Subcutaneous abdominal adipose tissue (tissue), 5 donors: ENCODE results near the gene HOXB5.

ENCODE experiments used
- H3K27ac ChIP-seq: one replicate; pipeline ENCODE4 v1.7.0; 2013; ENCODE audit warnings: low read depth, mild to moderate bottlenecking, inconsistent platforms, low read length, moderate library complexity
- H3K27me3 ChIP-seq, 5 donors: one replicate each; pipeline ENCODE4 v1.7.0; 2013; ENCODE audit warnings: low read length in 5 of 5, inconsistent platforms in 1 of 5; ENCODE audit not compliant: control insufficient read depth in 5 of 5, insufficient read depth in 4 of 5
- H3K36me3 ChIP-seq, 5 donors: one replicate each; pipeline ENCODE4 v1.7.0; 2013; ENCODE audit warnings: low read length in 5 of 5; ENCODE audit not compliant: control insufficient read depth in 5 of 5, insufficient read depth in 5 of 5
- H3K4me1 ChIP-seq, 5 donors: one replicate each; pipeline ENCODE4 v1.7.0; 2013; ENCODE audit warnings: low read length in 5 of 5, mild to moderate bottlenecking in 3 of 5, moderate library complexity in 1 of 5; ENCODE audit not compliant: control insufficient read depth in 5 of 5, insufficient read depth in 5 of 5
- H3K4me3 ChIP-seq, 5 donors: one replicate each; pipeline ENCODE4 v1.7.0; 2013; ENCODE audit warnings: low read length in 5 of 5, low read depth in 1 of 5
- H3K9ac ChIP-seq, 5 donors: one replicate each; pipeline ENCODE4 v1.7.0; 2013; ENCODE audit warnings: low read length in 5 of 5, mild to moderate bottlenecking in 4 of 5, moderate library complexity in 3 of 5
- H3K9me3 ChIP-seq, 5 donors: one replicate each; pipeline ENCODE4 v1.7.0; 2013; ENCODE audit warnings: low read length in 5 of 5; ENCODE audit not compliant: control insufficient read depth in 5 of 5
- donor health status: healthy.
- donor health status: healthy.
- donor health status: healthy.
- donor health status: healthy.
- donor health status: healthy.

HOXB5 gene

DNA sequence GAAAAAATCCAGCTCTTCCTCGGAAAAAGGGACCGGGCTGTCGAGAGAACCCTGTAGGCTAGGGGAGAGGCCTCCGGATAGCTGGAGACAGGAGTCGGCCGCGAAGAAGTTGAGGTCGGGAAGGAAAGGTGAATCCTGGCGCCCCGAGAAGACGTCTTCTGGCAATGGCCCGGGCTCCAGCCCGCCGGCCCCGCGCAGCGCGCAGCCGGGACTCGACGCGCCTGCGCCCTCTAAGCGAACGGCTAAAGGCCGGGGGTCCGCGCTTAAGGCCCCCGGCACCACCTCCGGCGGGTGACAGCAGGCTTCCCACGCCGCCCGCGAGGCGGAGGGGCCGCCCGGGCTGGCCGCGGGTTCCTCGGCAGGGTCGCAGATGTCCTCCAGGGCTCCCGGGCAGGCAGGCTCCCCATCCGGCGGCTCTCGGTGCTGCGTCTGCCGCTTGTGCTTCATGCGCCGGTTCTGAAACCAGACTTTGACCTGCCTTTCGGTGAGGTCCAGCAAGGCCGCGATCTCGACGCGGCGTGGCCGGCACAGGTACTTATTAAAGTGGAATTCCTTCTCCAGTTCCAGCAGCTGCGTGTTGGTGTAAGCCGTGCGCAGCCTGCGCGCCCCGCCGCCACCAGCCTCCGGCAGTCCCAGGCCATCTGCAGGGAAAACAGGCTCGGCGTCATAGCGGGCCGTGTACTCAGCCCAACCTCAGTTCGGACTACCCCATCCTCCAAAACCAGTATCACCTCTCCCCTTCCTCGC lies 50.3 kb downstream of the HOXB5 start:
- peak overlapping the region; percentile 88 to 92 (median 89) for H3K4me3 ChIP-seq
- H3K27ac ChIP-seq: peak overlapping the region; percentile 95
- no peaks in the 10 kb centered on the region for H3K9me3 ChIP-seq
- H3K27me3 ChIP-seq: no peaks in the 10 kb centered on the region
- H3K9ac ChIP-seq: peak overlapping the region; percentile 68 to 89 (median 86)
- peaks cover 12 to 62% (median 51%) of the 10 kb centered on the region in 5 donors for H3K4me1 ChIP-seq
- H3K36me3 ChIP-seq: no peaks in the 10 kb centered on the region

- Histone ChIP-seq H3K4me1 (peaks cover 11 to 57% (median 47%) of the 10 kb centered on the region in 5 donors), H3K9me3 (no peaks in the 10 kb centered on the region), H3K27me3 (no peaks in the 10 kb centered on the region), H3K36me3 (no peaks in the 10 kb centered on the region), H3K4me3 (peak overlapping the region; percentile 88 to 92 (median 89)), H3K27ac (peak overlapping the region; percentile 95), H3K9ac (peak overlapping the region; percentile 73 to 86 (median 84))
Measured at GRCh38 chr17:48542698-48543106, 50.9 kb downstream of the HOXB5 start.

DNA sequence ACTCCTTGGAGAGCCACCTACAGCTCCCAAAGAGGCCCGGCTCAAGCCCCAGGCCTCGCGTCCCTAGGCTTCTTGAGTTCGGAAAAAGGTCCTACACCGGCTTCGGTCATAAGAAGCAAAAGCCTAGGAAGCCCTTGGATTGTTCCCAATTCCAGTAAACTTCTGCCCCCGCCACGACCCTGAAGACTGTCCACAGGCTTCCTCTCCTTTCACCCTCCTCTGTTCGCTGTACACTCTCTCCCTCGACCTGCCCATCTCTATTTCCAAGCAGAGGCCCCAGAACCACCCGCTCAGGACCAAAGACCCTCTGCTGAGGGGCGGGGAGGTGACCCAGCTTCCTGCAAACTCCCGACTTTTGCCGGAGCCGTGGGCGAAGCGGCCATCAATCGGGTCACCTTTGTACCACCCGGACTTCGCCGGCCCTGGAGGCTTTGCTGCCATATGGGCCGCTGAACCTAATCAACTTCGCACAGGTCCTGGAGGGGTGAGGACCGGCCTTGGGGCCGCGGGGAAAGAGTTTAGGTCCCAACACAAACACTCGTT lies 51.4 kb downstream of the HOXB5 start:
- Histone ChIP-seq H3K4me1 (peaks cover 9 to 53% (median 41%) of the 10 kb centered on the region in 5 donors), H3K27me3 (no peaks in the 10 kb centered on the region), H3K9ac (peak overlapping the region; percentile 48 to 86 (median 84)), H3K27ac (peak overlapping the region; percentile 95), H3K36me3 (no peaks in the 10 kb centered on the region), H3K9me3 (no peaks in the 10 kb centered on the region), H3K4me3 (peak overlapping the region; percentile 88 to 92 (median 89))

DNA sequence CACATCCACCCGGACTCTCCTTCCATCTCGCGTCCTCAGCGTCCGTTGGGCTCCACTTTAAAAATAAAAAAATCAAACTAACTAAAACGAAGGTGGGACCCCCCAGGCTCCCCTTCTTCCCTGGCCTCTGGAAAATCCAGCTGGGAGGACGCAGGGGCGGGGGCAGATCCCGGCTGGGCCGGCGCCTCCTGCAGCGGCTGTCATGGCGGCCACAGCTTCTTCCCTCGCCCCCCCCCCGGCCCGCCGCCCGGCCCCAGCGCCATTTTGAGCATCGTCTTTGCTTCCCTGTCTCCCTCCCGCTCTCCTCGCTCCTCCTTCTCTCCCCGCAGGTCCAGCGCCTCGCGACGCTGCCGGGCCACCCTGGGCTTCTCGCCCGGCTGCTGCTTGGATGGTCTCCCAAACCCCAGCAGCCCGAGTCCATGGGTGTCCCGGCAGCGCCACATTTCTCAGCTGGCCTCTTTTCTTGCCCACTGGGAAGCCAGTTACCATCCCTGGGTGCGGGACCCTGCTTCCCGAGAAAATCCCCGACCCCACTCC lies 51.9 kb downstream of the HOXB5 start:
- Histone ChIP-seq H3K27me3 (no peaks in the 10 kb centered on the region), H3K27ac (peak overlapping the region; percentile 95), H3K36me3 (no peaks in the 10 kb centered on the region), H3K9me3 (no peaks in the 10 kb centered on the region), H3K9ac (peak overlapping the region; percentile 48 to 86 (median 84)), H3K4me1 (peaks cover 9 to 47% (median 36%) of the 10 kb centered on the region in 5 donors), H3K4me3 (peak overlapping the region; percentile 79 to 92 (median 89))
